NCI-H1417 (cell line): ENCODE measurements around the gene COX7B2.
A peak's percentile ranks its signal among the peaks of the same experiment; 100 is the strongest.

Source experiments
- DNase-seq, 3 experiments: peaks; one replicate each; lab custom pipeline; 2025; lab: John Stamatoyannopoulos, UW

COX7B2 gene

GRCh38 chr4:46889410-46889809 lies 19.6 kb downstream of the COX7B2 start:
- peak in 2 of 3 experiments; percentile 5 to 67 for DNase-seq

- DNase-seq, result peak in 1 of 3 experiments; percentile 15
Measured at GRCh38 chr4:46886711-46887110, 22.3 kb downstream of the COX7B2 start.

- DNase-seq, result no peak
Measured at GRCh38 chr4:46878641-46879040, 30.4 kb downstream of the COX7B2 start.

GRCh38 chr4:46874811-46875210 lies 34.2 kb downstream of the COX7B2 start:
- DNase-seq, result peak in 2 of 3 experiments; percentile 7 to 46

- no peak for DNase-seq
Measured at GRCh38 chr4:46870411-46870810, 38.6 kb downstream of the COX7B2 start.

- DNase-seq, result no peak
Measured at GRCh38 chr4:46856333-46856732, 52.7 kb downstream of the COX7B2 start.

- no peak for DNase-seq
Measured at GRCh38 chr4:46852800-46853199, 56.2 kb downstream of the COX7B2 start.

GRCh38 chr4:46850026-46850425 lies 59.0 kb downstream of the COX7B2 start:
- DNase-seq, result no peak

GRCh38 chr4:46844325-46844917 lies 64.6 kb downstream of the COX7B2 start:
- peak; percentile 13 to 78 (median 29) for DNase-seq

- DNase-seq, result peak in 2 of 3 experiments; percentile 2 to 38
Measured at GRCh38 chr4:46839128-46839527, 69.9 kb downstream of the COX7B2 start.

- DNase-seq, result no peak
Measured at GRCh38 chr4:46837639-46838038, 71.4 kb downstream of the COX7B2 start.

- DNase-seq, result no peak
Measured at GRCh38 chr4:46836584-46836983, 72.5 kb downstream of the COX7B2 start.

GRCh38 chr4:46830971-46831454 lies 78.0 kb downstream of the COX7B2 start:
- DNase-seq, result no peak

- no peak for DNase-seq
Measured at GRCh38 chr4:46820154-46820553, 88.9 kb downstream of the COX7B2 start.

- no peak for DNase-seq
Measured at GRCh38 chr4:46819095-46819494, 90.0 kb downstream of the COX7B2 start.

- DNase-seq, result peak in 1 of 3 experiments; percentile 10
Measured at GRCh38 chr4:46818604-46819003, 90.4 kb downstream of the COX7B2 start.

- no peak for DNase-seq
Measured at GRCh38 chr4:46817806-46818205, 91.2 kb downstream of the COX7B2 start.

- no peak for DNase-seq
Measured at GRCh38 chr4:46804781-46805413, 104.1 kb downstream of the COX7B2 start.

- DNase-seq, result no peak
Measured at GRCh38 chr4:46793036-46793435, 116.0 kb downstream of the COX7B2 start.

GRCh38 chr4:46781434-46782092 lies 127.5 kb downstream of the COX7B2 start:
- no peak for DNase-seq

GRCh38 chr4:46765465-46765864 lies 143.6 kb downstream of the COX7B2 start:
- DNase-seq, result no peak

GRCh38 chr4:46730075-46730474 lies 179.0 kb downstream of the COX7B2 start:
- DNase-seq, result no peak

GRCh38 chr4:46720055-46720454 lies 189.0 kb downstream of the COX7B2 start:
- DNase-seq, result no peak
